WERI-Rb-1 (cell line): ENCODE data around the gene PIEZO1.

Source experiments
- DNase-seq: peaks from one replicate; pipeline ENCODE4 v3.0.0-alpha.2; 2020
- H3K27ac ChIP-seq: fragments of 250-450 bp; sonication (Bioruptor Pico); 2 replicates; pipeline ENCODE4 v1.5.1; 2020; ENCODE audit warnings: mild to moderate bottlenecking, moderate library complexity
- H3K27me3 ChIP-seq: fragments of 250-450 bp; sonication (Bioruptor Pico); 2 replicates; pipeline ENCODE4 v1.5.1; 2021; ENCODE audit warnings: mild to moderate bottlenecking, low read depth, moderate library complexity; ENCODE audit not compliant: insufficient read depth, severe bottlenecking
- H3K36me3 ChIP-seq: fragments of 250-450 bp; sonication (Bioruptor Pico); 2 replicates; pipeline ENCODE4 v1.5.1; 2020; ENCODE audit warnings: mild to moderate bottlenecking, moderate library complexity
- H3K4me3 ChIP-seq: 2 replicates; pipeline ENCODE4 v1.5.1; 2011; ENCODE audit warnings: low read depth, mild to moderate bottlenecking, control low read depth, low read length
- H3K9me3 ChIP-seq: fragments of 250-450 bp; sonication (Bioruptor Pico); 2 replicates; pipeline ENCODE4 v1.5.1; 2021; ENCODE audit warnings: mild to moderate bottlenecking, moderate library complexity; ENCODE audit not compliant: severe bottlenecking
- CTCF ChIP-seq: IDR thresholded peaks from 2 replicates; pipeline ENCODE4 v1.5.1; 2011; ENCODE audit warnings: low read depth, mild to moderate bottlenecking, control low read depth, inconsistent platforms, low read length

The PIEZO1 gene

DNA sequence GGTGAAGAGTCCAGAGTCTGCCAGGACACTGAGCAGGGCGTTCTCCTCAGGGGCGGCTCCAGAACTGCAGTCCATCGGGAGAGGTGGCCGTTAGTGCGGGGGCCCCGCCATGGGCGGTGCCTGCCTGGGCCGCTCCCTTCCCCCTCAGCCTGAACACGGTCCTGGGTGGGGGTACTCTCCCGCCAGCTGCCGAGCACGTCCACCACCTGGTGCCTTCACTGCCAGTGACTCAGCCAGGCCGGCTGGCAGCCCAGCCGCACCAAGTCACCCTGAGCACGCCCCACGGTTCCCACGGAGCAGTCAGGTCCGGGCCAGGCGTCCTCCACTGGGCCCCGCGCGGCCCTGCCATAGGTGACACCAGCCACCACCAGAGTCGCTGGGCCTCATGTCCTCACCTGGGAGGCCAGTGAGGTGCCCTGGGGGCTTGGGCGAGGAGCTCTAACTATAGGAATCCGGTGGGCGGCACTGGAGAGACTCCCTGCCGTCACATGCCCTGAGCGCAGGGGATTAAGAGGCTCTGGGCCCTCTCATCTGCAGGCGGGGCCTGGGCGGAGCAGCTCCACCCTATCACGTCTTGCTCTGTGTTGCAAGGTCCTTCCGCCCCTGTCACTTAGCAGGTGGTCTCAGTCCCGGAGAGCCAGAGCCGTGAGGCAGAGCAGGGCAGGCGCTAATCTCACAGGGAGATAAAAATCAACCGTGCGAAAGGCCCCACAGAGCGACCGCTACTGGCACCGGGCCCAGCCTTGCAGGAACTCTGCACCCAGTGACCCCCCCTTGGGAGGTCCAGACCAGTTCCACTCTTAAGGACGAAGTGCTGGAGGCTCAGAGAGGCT, 14.3 kb downstream of the PIEZO1 start:
- H3K27ac ChIP-seq = peak overlapping the region; percentile 97
- DNase-seq = peak; percentile 92
- H3K36me3 ChIP-seq = no peaks in the 10 kb centered on the region
- H3K4me3 ChIP-seq = peak overlapping the region; percentile 30
- no peaks in the 10 kb centered on the region for H3K27me3 ChIP-seq
- TF ChIP-seq CTCF = no peak
- H3K9me3 ChIP-seq = no peaks in the 10 kb centered on the region

GRCh38 chr16:88769617-88770460, 15.2 kb downstream of the PIEZO1 start:
- Histone ChIP-seq H3K36me3 (no peaks in the 10 kb centered on the region), H3K27ac (peak overlapping the region; percentile 97), H3K27me3 (no peaks in the 10 kb centered on the region), H3K4me3 (peak overlapping the region; percentile 30), H3K9me3 (no peaks in the 10 kb centered on the region)
- TF ChIP-seq CTCF = no peak
- DNase-seq = peak; percentile 76

DNA sequence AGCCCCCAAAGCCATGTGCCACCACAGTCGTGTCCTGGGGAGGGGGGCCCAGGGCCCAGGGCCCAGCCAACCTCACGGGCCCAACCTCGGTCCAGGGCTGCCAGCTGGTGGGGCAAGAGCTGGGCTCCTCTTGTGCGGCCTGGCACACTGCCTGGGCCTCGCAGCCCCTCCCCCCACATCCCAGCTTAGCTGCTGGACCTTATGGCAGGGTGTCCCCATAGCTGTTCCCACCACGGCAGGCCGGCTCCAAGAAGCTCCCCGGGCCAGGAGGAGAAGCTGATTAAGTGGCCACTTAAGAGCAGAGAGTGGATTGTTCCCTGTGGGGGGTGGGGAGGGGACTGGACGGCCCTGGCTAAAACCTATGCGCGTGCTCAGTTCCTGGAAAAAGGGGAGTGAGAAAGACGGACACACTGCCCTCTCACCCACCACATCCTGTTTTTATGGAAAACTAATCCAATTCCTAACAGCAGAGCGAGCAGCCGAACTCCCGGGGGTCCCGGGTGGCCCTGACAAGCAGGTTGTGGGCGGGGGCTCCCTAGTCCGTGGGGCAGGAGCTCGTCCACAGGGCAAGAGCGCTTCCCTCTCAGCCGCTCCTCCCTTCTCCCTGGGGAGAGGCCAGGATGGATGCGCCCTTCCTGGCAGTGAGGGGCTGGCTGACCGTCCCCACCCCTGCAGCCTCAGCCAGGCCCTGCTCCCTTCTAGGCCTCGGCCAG, 16.8 kb downstream of the PIEZO1 start:
- no peak for TF ChIP-seq CTCF
- peak overlapping the region; percentile 97 for H3K27ac ChIP-seq
- peak overlapping the region; percentile 33 for H3K4me3 ChIP-seq
- peak; percentile 94 for DNase-seq
- H3K9me3 ChIP-seq = no peaks in the 10 kb centered on the region
- no peaks in the 10 kb centered on the region for H3K27me3 ChIP-seq
- no peaks in the 10 kb centered on the region for H3K36me3 ChIP-seq

- no peaks in the 10 kb centered on the region for H3K9me3 ChIP-seq
- H3K36me3 ChIP-seq = no peaks in the 10 kb centered on the region
- H3K27me3 ChIP-seq = no peaks in the 10 kb centered on the region
- H3K27ac ChIP-seq = peak overlapping the region; percentile 97
- peak overlapping the region; percentile 33 for H3K4me3 ChIP-seq
- TF ChIP-seq CTCF = no peak
- no peak for DNase-seq
Measured at GRCh38 chr16:88767546-88768070, 17.4 kb downstream of the PIEZO1 start.

GRCh38 chr16:88766975-88767374, 18.0 kb downstream of the PIEZO1 start:
- no peaks in the 10 kb centered on the region for H3K27me3 ChIP-seq
- H3K36me3 ChIP-seq = no peaks in the 10 kb centered on the region
- TF ChIP-seq CTCF = no peak
- DNase-seq = no peak
- H3K27ac ChIP-seq = peak overlapping the region; percentile 97
- no peak overlapping the region for H3K4me3 ChIP-seq
- no peaks in the 10 kb centered on the region for H3K9me3 ChIP-seq
